H9 (cell line): ENCODE results near the gene APP. TPM values are rescaled to one million over a fixed set of nuclear protein-coding genes. Genes with fewer than 3 reads are reported as not detected.
A peak's percentile ranks its signal among the peaks of the same experiment; 100 is the strongest.
"Not testable (repeated sequence)": the region's sequence is repeated elsewhere in the genome, so short reads cannot be mapped to it uniquely, and the experiment has no call there.

Experiments
- DNase-seq: peaks from one replicate; pipeline ENCODE4 v3.0.0-alpha.2; 2017
- H2AFZ ChIP-seq: one replicate; pipeline ENCODE4 v1.6.1; 2013; ENCODE audit warnings: mild to moderate bottlenecking, low read length, control low read depth, moderate library complexity
- H2AK5ac ChIP-seq: 2 replicates; pipeline ENCODE4 v1.6.1; 2013; ENCODE audit warnings: low read length, control low read depth, mixed read lengths; ENCODE audit not compliant: insufficient read length
- H2BK120ac ChIP-seq: one replicate; pipeline ENCODE4 v1.6.1; 2013; ENCODE audit warnings: low read depth, mild to moderate bottlenecking, low read length, control low read depth, inconsistent platforms; ENCODE audit not compliant: poor library complexity, severe bottlenecking
- H2BK12ac ChIP-seq: 2 replicates; pipeline ENCODE4 v1.6.1; 2013; ENCODE audit warnings: low read length, control low read depth, mixed read lengths, low read depth; ENCODE audit not compliant: insufficient read length
- H2BK15ac ChIP-seq: 2 replicates; pipeline ENCODE4 v1.6.1; 2013; ENCODE audit warnings: low read depth, low read length, control low read depth
- H2BK20ac ChIP-seq: one replicate; pipeline ENCODE4 v1.6.1; 2013; ENCODE audit warnings: low read depth, mild to moderate bottlenecking, low read length, control low read depth, inconsistent platforms; ENCODE audit not compliant: poor library complexity, severe bottlenecking
- H2BK5ac ChIP-seq: 2 replicates; pipeline ENCODE4 v1.6.1; 2013; ENCODE audit warnings: low read length, control low read depth, mixed read lengths; ENCODE audit not compliant: insufficient read length
- H3K14ac ChIP-seq: 2 replicates; pipeline ENCODE4 v1.6.1; 2013; ENCODE audit warnings: low read length, control low read depth; ENCODE audit not compliant: insufficient read depth
- H3K18ac ChIP-seq: 2 replicates; pipeline ENCODE4 v1.6.1; 2013; ENCODE audit warnings: low read depth, mild to moderate bottlenecking, mixed read lengths, low read length, control low read depth; ENCODE audit not compliant: insufficient read length
- H3K23ac ChIP-seq: 2 replicates; pipeline ENCODE4 v1.6.1; 2013; ENCODE audit warnings: low read length, control low read depth, mixed read lengths, low read depth; ENCODE audit not compliant: insufficient read length
- H3K23me2 ChIP-seq: 2 replicates; pipeline ENCODE4 v1.6.1; 2013; ENCODE audit warnings: low read depth, mild to moderate bottlenecking, mixed read lengths, low read length, control low read depth; ENCODE audit not compliant: insufficient read length, poor library complexity, severe bottlenecking
- H3K27ac ChIP-seq: 2 replicates; pipeline ENCODE4 v1.5.1; 2013; ENCODE audit warnings: low read length, control low read depth, mixed read lengths, low read depth; ENCODE audit not compliant: insufficient read length
- H3K27me3 ChIP-seq: 2 replicates; pipeline ENCODE4 v1.6.1; 2013; ENCODE audit warnings: low read length, control low read depth, inconsistent platforms; ENCODE audit not compliant: insufficient read depth
- H3K4ac ChIP-seq: 2 replicates; pipeline ENCODE4 v1.6.1; 2013; ENCODE audit warnings: low read depth, mild to moderate bottlenecking, control low read depth, inconsistent platforms, low read length, moderate library complexity
- H3K4me1 ChIP-seq: 2 replicates; pipeline ENCODE4 v1.6.1; 2013; ENCODE audit warnings: low read length, control low read depth, inconsistent platforms; ENCODE audit not compliant: insufficient read depth
- H3K4me2 ChIP-seq: 2 replicates; pipeline ENCODE4 v1.6.1; 2013; ENCODE audit warnings: low read length, control low read depth, mixed read lengths; ENCODE audit not compliant: insufficient read length, insufficient read depth
- H3K56ac ChIP-seq: 2 replicates; pipeline ENCODE4 v1.6.1; 2013; ENCODE audit warnings: low read depth, mild to moderate bottlenecking, mixed read lengths, low read length, control low read depth; ENCODE audit not compliant: insufficient read length
- H3K79me1 ChIP-seq: 2 replicates; pipeline ENCODE4 v1.6.1; 2013; ENCODE audit warnings: low read depth, mild to moderate bottlenecking, moderate library complexity, low read length, control low read depth, inconsistent platforms; ENCODE audit not compliant: insufficient read depth, poor library complexity, severe bottlenecking
- H3K79me2 ChIP-seq: 2 replicates; pipeline ENCODE4 v1.6.1; 2013; ENCODE audit warnings: low read length, control low read depth, inconsistent platforms; ENCODE audit not compliant: insufficient read depth
- H3K9ac ChIP-seq: 2 replicates; pipeline ENCODE4 v1.6.1; 2013; ENCODE audit warnings: low read length, control low read depth, mixed read lengths; ENCODE audit not compliant: insufficient read length; ENCODE audit errors: extremely low read depth
- H3K9me3 ChIP-seq: one replicate; pipeline ENCODE4 v1.6.1; 2013; ENCODE audit warnings: low read depth, low read length, inconsistent platforms; ENCODE audit not compliant: control insufficient read depth
- H3T11ph ChIP-seq: one replicate; pipeline ENCODE4 v1.6.1; 2013; ENCODE audit warnings: mild to moderate bottlenecking, low read length, control low read depth, inconsistent platforms
- H4K20me1 ChIP-seq: one replicate; pipeline ENCODE4 v1.6.1; 2013; ENCODE audit not compliant: control insufficient read depth, insufficient read length, insufficient read depth
- H4K5ac ChIP-seq: 2 replicates; pipeline ENCODE4 v1.6.1; 2013; ENCODE audit warnings: low read depth, mild to moderate bottlenecking, mixed read lengths, low read length, control low read depth; ENCODE audit not compliant: insufficient read length
- H4K8ac ChIP-seq: replicated peaks from 2 replicates; pipeline ENCODE4 v1.6.1; 2013; ENCODE audit warnings: low read length, control low read depth, mixed read lengths, low read depth; ENCODE audit not compliant: insufficient read length
- H4K91ac ChIP-seq: 2 replicates; pipeline ENCODE4 v1.6.1; 2013; ENCODE audit warnings: low read depth, mild to moderate bottlenecking, moderate library complexity, mixed read lengths, low read length, control low read depth; ENCODE audit not compliant: insufficient read length
- H3K27ac Mint-ChIP-seq, 3 experiments: 2 replicates in 2 of 3; 3 replicates in 1 of 3; pipeline ENCODE4 v1.8.0; 2020 to 2021; ENCODE audit warnings: mixed read lengths in 3 of 3, mild to moderate bottlenecking in 1 of 3, moderate library complexity in 1 of 3
- H3K27me3 Mint-ChIP-seq: 2 replicates; pipeline ENCODE4 v1.8.0; 2021; ENCODE audit warnings: low read depth, mild to moderate bottlenecking, moderate library complexity, mixed read lengths
- H3K36me3 Mint-ChIP-seq, 3 experiments: 2 replicates in 2 of 3; 3 replicates in 1 of 3; pipeline ENCODE4 v1.8.0; 2020 to 2021; ENCODE audit warnings: low read depth in 3 of 3, mixed read lengths in 3 of 3; ENCODE audit not compliant: insufficient read depth in 1 of 3
- H3K4me1 Mint-ChIP-seq, 2 experiments: 2 replicates each; pipeline ENCODE4 v1.8.0; 2020; ENCODE audit warnings: mixed read lengths in 2 of 2
- H3K4me3 Mint-ChIP-seq, 2 experiments: 2 replicates in 1 of 2; 3 replicates in 1 of 2; pipeline ENCODE4 v1.8.0; 2020 to 2021; ENCODE audit warnings: mild to moderate bottlenecking in 2 of 2, mixed read lengths in 2 of 2, moderate library complexity in 1 of 2
- H3K9me3 Mint-ChIP-seq, 2 experiments: 2 replicates in 1 of 2; 3 replicates in 1 of 2; pipeline ENCODE4 v1.8.0; 2020; ENCODE audit warnings: mild to moderate bottlenecking in 2 of 2, mixed read lengths in 2 of 2, moderate library complexity in 1 of 2
- CTCF ChIP-seq: fragments of 200-600 bp; sonication (generic); conservative IDR thresholded peaks from 3 replicates; pipeline ENCODE4 v1.8.0; 2021; ENCODE audit warnings: antibody characterized with exemption, mild to moderate bottlenecking
- WGBS: extraction: QIAGEN DNeasy Blood & Tissue Kit; methylation state at CpG from one replicate; pipeline ENCODE4 v1.1.7; 2013; ENCODE audit warnings: missing lambda C conversion rate, low lambda C conversion rate, mixed read lengths; ENCODE audit not compliant: insufficient read length; ENCODE audit errors: extremely low coverage; 5-methylcytosine and 5-hydroxymethylcytosine counted together
- total RNA-seq: library from RNA; stranded (reverse); gene quantifications from 2 replicates; pipeline ENCODE4 v1.2.1, GENCODE V29; 2021

APP gene
- total RNA-seq, 1 experiment from 2014 or later = 380 TPM

- H3T11ph ChIP-seq = no peak overlapping the region
- no CpG with 5 or more reads among the region's 2 CpGs for WGBS
- peaks cover 3% of the 10 kb centered on the region for H3K79me1 ChIP-seq
- H3K9ac ChIP-seq = no peak overlapping the region
- no peak overlapping the region for H3K14ac ChIP-seq
- Mint-ChIP-seq H3K4me3 (peak overlapping the region in 1 of 2 experiments; percentile 39; a peak in 3 of 5 replicates), H3K36me3 (peaks cover 16 to 31% (median 26%) of the 10 kb centered on the region in 3 experiments), H3K27ac (peak overlapping the region; percentile 82 to 94 (median 93)), H3K27me3 (no peaks in the 10 kb centered on the region), H3K9me3 (no peaks in the 10 kb centered on the region), H3K4me1 (peaks cover 37 to 42% of the 10 kb centered on the region in 2 experiments)
- H2BK5ac ChIP-seq = no peak overlapping the region
- no peaks in the 10 kb centered on the region for H3K9me3 ChIP-seq
- H3K56ac ChIP-seq = no peak overlapping the region
- H3K4me2 ChIP-seq = no peak overlapping the region
- H2BK12ac ChIP-seq = no peak overlapping the region
- peaks cover 2% of the 10 kb centered on the region; the same call in 1 of the 2 replicates for H3K4me1 ChIP-seq
- H3K27me3 ChIP-seq = no peaks in the 10 kb centered on the region
- no peak overlapping the region for H3K4ac ChIP-seq
- H3K27ac ChIP-seq = peak overlapping the region; percentile 48
- H2BK15ac ChIP-seq = no peak overlapping the region
- H4K8ac ChIP-seq = no peak overlapping the region
- no peak overlapping the region for H4K91ac ChIP-seq
- no peak overlapping the region for H2AK5ac ChIP-seq
- H2BK120ac ChIP-seq = no peak overlapping the region
- no peak overlapping the region for H4K5ac ChIP-seq
- no peak for TF ChIP-seq CTCF
- no peak overlapping the region for H2BK20ac ChIP-seq
- no peak overlapping the region for H3K23ac ChIP-seq
- peak; percentile 45 for DNase-seq
- peaks cover 17% of the 10 kb centered on the region; the same call in 1 of the 2 replicates for H3K79me2 ChIP-seq
- H3K18ac ChIP-seq = no peak overlapping the region
- H4K20me1 ChIP-seq = no peaks in the 10 kb centered on the region
- no peaks in the 10 kb centered on the region for H3K23me2 ChIP-seq
- H2AFZ ChIP-seq = no peak overlapping the region
Measured at GRCh38 chr21:26082549-26082948, 88.0 kb downstream of the APP start.

- peaks cover 21% of the 10 kb centered on the region; the same call in 1 of the 2 replicates for H3K79me2 ChIP-seq
- H3K27me3 Mint-ChIP-seq = not testable (repeated sequence)
Measured at GRCh38 chr21:26081175-26081760, 89.3 kb downstream of the APP start.

More at GRCh38 chr21:26081175-26081760, 89.3 kb downstream of the APP start:
- not testable (repeated sequence) for H2BK20ac ChIP-seq, H4K5ac ChIP-seq, H2BK15ac ChIP-seq, H3K4me2 ChIP-seq, H3K23me2 ChIP-seq, H4K91ac ChIP-seq, H3K4me1 ChIP-seq, H3T11ph ChIP-seq, H3K14ac ChIP-seq, H4K20me1 ChIP-seq, H3K23ac ChIP-seq, H2AK5ac ChIP-seq, H4K8ac ChIP-seq, H3K79me1 ChIP-seq, H3K56ac ChIP-seq, H2AFZ ChIP-seq, H2BK5ac ChIP-seq, H3K9me3 ChIP-seq, H3K27me3 ChIP-seq, H3K4ac ChIP-seq, H2BK120ac ChIP-seq, H2BK12ac ChIP-seq, H3K9me3 Mint-ChIP-seq, H3K18ac ChIP-seq, H3K9ac ChIP-seq
- peak overlapping the region; percentile 14 to 93 (median 89) for H3K27ac Mint-ChIP-seq
- no CpG with 5 or more reads among the region's 7 CpGs for WGBS
- peak overlapping the region; percentile 14 to 19; a peak in 3 of 5 replicates for H3K4me3 Mint-ChIP-seq
- H3K4me1 Mint-ChIP-seq = peaks cover 44 to 47% of the 10 kb centered on the region in 2 experiments
- peaks cover 16 to 25% (median 18%) of the 10 kb centered on the region in 3 experiments for H3K36me3 Mint-ChIP-seq
- peak; percentile 75 for DNase-seq
- peak overlapping the region; percentile 95 for H3K27ac ChIP-seq
